GM21576 (cell line): ENCODE measurements around the gene CDCA8.

Experiments
- ATAC-seq: cut with Tn5 transposase; IDR thresholded peaks from one replicate; pipeline ENCODE4 v1.9.1; 2021; ENCODE audit warnings: mild to moderate bottlenecking, moderate library complexity; ENCODE audit not compliant: unreplicated experiment

Gene CDCA8

DNA sequence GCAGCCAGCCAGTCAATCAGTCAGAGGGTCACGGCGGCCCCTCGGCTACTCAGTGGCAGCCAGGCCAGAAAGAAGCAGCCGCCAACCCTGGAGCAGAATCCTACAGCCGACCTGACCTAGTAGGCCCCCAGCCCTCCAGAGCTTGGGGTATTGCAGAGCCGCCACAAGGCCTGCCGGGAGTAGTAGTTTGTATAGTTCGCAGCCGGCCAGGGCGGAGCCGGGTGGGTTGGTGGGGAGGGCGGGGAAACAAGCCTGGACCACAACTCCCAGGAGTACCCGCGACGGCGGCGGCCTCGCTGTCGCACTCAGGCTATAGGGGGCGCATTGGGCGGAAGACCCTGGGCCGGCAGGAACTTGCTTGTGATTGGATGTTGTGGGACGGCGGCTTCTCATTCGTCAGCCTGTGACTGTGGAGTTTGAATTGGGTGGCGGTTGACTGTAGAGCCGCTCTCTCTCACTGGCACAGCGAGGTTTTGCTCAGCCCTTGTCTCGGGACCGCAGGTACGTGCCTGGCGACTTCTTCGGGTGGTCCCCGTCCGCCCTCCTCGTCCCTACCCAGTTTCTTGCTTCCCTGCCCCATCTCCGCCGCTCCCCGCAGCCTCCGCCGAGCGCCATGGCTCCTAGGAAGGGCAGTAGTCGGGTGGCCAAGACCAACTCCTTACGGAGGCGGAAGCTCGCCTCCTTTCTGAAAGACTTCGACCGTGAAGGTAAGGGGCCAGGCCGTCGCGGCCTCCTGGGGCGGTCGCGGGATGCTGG lies at the start of gene CDCA8:
Gene CDCA8, plus strand, starts transcription at position 439 of the 756 bp plus-strand sequence. Its CDS starts 175 bp downstream, at position 614.
- ATAC-seq: peak; percentile 74

DNA sequence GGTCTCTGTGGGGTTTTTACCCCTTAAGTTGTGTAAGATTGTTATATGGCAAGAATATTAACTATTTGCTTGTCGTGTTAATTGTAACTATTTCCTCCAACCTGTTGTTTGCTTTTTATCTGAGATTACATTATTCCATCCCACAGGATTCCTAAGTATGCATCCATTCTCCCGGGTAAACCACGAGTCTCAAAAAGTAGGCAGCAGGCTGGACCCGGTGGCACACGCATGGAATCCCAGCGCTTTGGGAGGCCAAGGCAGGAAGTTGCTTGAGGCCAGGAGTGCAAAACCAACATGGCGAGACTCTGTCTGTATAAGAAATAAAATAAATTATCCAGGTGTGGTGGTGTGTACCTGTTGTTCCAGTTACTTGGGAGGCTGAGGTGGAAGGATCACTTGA lies 45.0 kb upstream of the CDCA8 start:
- ATAC-seq: no peak

DNA sequence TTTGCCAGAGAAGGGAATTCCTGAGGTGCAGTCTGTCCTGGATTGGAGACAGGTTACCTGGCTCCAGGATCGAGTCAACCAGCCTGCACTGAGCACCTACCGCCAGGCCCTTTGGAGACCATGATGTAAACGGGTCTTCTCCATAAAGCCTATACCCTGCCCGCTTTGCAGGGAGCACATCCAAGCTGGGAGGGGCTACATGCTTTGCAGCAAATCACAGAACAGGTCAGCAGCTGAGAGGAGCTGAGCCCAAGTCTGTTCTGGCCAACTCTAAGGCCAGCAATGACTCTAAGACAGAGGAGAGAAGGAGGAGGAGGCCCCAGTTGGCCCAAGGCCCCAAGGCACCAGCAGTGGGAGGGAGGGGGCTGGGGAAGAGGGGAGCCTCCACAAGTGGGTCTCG lies 42.1 kb upstream of the CDCA8 start:
- no peak for ATAC-seq

DNA sequence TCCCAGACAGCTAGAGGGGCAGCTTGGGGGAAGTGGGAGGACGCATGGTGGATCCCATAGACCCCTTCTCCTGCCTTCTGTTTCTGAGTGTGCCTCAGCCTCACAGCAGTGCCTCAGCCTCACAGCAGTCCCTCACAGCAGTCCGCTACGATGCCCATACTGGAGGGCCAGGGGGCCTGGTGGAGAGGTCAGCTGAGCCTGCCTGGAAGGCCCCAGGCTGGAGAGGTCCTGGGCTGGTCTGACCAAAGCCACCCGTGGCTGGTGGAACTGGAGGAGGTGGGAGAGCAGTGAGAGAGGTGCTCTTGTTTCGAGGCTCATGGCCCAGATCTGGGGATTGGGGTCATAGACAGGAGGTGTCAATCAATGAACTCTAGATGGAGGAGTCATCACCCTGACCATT lies 41.6 kb upstream of the CDCA8 start:
- no peak for ATAC-seq

DNA sequence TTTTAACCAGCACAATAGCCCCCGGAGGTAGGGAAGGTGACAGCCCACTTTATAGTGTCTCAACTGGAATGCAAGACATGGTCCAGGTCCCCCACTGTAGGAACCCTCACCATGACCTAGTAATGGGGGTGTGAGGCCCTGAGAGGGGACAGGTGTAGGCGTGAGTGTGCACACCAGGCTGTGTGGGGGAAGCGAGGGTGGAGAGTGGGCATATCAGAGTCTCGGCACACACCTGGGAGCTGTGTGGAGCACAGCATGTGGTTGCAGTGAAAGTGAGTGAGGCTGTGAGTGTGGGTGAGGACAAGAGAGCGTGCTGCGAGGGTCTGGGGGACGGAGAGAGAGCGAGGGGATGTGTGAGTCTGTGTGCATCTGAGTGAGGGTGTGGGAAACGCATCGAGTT lies 40.5 kb upstream of the CDCA8 start:
- ATAC-seq: no peak

DNA sequence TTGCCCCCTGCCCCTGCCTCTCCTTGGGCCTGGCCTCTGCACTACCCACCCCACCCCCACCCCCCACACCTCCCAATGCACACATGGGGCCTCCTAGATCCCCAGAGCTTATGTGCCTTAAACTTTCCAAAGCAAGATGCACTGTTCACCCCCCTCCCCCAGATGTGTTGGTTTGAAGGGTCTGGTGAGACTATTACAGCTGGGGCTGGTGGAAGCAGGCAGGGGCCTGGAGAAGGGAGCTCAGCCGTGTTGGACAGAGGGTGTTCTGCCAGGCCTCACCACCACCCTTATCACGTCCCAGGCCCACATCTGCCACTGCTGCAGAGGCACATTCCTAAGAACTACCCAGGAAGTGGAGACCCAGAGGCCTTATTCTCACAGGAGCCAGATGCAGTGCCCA lies 39.3 kb upstream of the CDCA8 start:
- no peak for ATAC-seq

DNA sequence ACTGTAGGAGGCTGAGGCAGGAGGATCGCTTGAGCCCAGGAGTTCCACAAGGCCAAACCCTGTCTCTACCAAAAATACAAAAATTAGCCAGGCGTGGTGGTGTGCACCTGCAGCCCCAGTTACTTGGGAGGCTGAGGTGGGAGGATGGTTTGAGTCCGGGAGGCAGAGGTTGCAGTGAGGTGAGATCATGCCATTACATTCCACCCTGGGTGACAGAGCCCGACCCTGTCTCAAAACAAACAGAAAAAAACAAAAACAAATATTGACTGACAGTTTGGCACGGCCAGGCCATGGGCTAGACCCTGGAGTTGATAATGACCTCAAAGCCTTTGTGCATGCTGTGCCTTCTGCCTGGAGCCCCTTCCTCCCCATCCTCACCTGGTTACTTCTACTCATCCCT lies 38.4 kb upstream of the CDCA8 start:
- no peak for ATAC-seq

DNA sequence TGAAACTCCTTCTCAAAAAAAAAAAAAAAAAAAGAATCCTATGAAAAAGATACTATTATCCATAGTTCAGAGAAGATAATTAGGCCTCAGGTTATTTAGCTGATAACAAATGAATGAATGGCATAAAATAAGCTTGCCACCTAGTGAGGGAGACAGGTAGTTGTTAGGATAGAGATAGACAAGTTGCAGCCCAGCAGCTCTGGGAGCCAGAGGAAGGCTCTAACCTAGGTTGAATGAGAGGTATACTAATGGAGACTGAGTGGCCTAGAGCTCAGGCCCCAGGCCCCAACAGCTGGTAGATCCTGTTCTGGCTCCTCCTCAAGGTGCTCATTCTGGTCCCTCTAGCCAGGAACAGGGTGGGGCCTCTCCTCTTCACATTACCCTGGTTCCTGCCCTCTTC lies 37.0 kb upstream of the CDCA8 start:
- ATAC-seq: no peak

DNA sequence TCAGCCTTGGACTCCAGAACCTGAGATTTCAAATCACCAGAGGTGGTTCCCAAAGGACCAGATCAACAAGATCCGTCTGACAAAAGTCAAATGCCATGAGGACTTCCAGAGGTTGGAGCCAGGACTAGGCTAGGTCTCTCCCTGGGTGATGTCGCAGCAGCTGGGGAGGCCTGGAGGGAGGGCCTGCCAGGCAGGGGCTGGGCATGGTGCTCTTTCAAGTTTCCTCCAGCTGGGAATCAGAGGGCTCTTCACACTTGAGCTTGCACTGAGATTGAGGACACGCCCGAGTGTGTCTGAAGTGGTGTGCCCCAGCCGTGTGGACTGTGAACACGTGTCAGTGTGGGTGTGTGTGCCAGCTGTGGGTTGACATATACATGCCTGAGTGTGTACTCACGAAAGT lies 36.3 kb upstream of the CDCA8 start:
- ATAC-seq: no peak

DNA sequence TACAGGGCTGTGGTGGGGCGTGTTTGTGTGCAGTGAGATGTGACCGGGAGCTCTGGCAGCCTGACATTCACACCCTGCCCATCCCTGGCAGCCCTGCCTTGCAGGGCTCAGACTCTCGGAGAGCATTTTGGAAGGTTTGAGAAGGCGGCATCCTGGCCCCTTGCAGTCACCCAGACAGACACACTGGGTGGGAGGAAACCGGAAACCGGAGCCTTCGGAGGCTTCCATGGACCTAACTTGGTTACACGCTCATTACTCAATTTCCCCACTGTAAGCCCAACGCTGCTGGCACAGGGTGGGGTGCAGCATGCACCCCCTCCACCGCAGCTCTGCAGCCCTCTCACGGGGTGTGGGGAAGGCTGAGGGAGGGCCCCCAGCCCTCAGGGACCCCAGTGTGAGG lies 35.4 kb upstream of the CDCA8 start:
- ATAC-seq: no peak

DNA sequence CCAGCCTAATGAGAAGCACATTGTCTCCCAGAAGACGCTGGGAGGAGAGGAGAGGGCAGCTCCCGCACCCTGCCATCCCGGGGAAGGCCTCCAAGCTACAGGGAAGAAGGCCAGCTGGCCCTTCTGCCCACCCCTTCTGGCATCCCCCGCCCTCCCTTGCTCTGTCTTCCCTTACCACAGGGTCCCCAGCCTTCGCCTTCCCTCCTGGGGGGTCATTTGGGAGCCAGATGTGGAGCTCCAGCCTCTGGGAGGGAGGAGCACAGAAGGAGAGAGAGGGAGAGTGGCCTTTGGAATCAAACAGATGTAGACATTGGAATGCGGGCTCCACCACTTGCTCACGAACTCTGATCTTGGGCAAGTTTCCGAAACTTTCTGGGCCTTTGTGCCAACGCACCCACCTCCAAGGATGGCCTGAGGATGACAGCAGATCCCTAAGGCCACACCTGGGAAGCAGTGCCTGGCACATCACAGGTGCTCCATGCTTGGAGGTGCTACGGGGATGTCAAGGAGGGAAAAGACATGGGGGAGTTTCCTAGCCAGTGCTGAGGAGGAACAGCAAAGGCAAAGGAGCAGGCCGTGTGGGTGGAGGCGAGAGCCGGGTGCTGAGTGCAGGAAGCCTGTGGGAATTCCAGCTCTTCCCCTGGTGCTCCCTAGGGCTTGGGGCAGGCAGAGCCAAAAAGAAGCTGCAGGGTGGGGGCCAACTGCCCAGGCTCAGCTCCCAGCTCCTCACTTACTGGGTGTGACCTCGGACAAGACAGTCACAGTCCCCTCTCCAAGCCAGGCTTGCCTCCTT lies 34.5 kb upstream of the CDCA8 start:
- ATAC-seq: no peak

DNA sequence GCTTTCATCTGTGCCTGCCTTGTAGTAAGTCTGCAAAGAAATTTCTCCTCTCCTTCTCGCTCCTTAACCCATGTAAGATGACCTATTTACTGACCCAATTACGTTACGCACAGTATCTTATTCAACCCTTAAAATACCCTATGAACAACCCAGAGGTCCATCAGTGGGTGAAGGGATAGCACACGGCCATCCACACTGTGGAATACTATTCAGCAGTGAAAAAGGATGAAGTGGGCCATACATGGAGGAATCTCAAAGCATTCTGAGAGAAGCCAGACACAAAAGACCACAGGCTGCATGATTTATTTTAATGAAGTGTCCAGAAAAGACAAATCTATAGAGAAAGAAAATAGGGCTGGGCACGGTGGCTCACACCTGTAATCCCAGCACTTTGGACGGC lies 33.8 kb upstream of the CDCA8 start:
- ATAC-seq: no peak

DNA sequence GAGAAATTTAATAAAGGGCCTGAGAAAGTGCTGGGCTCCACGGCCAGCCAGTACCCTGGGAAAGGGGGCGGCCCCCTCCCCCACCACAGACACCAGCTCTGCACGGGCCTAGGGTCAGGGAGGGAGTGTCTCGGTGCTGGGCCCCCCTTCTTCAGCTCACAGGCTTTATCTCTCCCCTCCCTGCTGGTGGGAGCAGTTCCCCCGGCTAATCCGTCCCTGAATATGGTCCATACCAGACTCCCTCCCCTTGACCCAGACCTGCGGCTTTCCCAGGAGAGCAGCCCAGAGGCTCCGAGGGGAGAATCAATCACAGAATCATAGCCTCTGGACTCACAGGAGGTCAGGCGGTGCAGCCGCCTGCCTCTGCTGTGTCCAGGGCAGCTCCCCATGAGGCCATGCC lies 31.7 kb upstream of the CDCA8 start:
- no peak for ATAC-seq

DNA sequence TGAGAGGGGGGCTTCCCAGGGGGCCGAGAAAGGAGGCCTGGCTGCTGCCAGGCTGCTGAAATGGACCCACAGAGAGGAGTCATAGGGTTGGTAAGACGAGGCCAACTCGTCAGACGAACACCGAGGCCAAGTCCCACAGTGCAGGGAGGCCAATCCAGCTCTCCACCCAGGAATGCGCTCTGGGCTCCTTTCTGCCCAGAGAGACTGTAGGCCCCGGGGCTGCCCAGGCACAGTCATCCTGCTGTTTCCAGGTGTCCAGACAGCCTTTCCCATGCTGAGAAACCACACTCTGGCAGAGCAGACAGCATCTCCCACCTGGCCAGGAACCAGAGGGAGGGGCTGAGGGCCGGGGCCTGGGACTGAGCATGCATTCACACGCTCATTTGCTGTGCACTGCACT lies 30.9 kb upstream of the CDCA8 start:
- ATAC-seq: no peak

DNA sequence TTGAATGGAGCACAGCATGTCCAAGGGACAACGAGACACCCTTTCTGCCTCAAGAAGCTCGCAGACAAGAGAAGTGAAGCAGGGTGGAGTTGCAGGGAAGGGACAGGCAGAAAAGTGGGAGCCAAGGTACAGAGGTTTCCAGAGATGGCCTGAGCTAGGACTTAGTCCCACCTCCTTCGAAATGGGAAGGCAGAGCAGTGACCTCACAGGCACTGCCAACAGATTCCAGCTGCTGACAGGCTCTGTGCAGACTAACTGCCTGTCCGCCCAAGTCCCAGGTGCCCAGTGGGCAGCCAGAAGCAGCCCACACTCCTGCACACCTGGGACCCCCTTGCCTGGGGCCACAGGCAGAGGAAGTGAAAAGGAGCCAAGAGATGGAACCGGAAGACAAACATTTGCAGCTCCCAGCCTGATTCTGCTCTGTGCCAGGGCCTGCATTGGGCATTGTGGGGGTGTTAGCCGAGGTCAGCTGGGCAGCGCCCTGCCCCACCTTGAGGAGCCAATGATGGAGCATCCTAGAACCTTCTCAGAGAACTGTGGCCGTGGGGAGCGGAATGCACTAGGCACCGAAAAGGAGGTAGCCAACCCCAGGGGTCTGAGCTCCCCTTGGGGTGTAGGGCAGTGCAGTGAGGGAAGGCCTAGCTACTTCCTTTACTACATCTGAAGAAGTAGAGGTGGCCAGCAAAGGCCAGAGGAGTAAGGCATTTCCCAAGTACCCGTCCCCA lies 30.1 kb upstream of the CDCA8 start:
- ATAC-seq: no peak

DNA sequence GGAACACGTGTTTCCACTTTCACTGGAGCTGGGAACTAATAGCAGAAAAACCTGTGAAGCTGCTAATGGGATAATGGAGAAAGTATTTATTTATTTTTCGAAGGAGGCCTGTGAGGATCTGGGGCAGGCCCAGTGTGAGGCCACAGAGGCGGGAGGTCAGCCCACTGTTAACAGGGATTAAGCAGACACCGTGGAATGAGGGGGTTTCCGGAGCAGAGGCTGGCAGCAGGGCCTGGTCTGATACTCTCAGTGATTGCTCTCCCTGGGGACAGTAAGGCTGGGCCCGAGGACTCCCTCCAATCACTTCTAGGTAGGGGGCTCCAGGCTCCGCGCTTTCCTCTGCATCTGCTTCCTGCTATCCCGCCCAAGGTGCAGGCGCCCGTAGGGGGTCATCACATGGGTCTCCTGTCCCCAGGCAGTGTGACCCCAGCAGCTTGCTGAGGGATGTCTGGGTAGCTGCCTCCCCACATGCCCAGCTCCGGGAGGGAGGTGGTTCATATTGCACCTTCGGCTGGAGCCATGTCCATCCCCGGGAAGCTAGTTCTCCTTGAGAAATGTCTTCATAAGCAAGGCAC lies 28.8 kb upstream of the CDCA8 start:
- ATAC-seq: no peak

DNA sequence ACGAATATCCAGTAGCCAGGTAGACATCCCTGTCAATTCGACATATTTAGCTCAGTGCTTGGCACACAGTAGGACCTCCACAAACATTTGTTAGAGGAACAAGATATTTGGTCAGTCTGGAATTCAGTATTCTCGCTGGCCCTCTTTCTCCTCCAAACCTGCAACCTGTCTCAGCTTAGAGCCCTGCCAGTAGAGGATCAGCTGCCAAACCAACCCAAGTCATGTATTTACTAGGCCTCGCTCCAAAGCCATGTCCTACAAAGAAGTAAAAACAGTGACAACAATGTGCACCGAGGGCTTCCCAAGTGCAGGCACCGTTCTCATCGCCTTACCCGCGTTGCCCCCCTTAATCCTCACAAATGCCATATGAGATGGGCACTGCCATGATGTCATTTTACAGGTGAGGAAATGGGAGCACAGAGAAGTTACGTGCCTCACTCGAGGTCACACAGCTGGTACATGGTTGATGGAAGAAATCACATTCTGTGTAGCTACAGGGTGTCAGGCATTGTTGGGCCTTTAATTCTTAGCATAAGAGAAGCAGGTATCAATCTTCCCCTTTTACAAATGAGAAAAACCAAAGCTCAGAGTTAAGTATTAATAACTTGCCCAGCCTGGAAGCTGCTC lies 26.0 kb upstream of the CDCA8 start:
- ATAC-seq: no peak

DNA sequence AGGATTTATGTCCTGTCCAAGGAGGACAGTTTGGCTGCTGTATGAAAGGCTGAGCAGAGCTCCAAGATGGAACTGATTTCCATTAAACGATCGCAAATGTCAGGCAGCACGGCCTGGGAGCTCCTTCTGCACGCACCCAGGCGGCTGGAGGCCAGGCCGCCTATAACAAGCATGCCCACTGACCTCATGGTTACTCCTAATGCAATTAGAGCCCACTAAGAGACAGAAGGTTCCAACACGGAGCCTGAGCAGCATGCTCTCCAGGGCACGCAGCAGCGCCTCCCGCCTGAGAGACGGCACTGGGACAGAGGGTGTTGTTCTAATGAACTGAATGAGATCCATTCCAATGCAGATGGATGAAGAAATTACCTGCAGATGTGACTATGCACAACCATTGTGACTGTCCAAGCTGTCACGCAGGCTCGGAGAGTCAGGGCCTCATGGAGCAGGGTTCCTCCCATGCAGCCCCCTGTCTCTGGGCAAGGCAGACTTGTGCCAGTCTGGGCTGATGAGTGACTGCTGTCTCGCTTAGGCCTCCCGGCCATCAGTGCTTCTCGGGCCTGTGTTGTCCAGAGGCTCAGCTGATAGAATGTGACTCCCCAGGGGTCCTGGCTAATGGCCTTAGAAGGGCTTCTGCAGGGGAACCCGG lies 25.2 kb upstream of the CDCA8 start:
- no peak for ATAC-seq

DNA sequence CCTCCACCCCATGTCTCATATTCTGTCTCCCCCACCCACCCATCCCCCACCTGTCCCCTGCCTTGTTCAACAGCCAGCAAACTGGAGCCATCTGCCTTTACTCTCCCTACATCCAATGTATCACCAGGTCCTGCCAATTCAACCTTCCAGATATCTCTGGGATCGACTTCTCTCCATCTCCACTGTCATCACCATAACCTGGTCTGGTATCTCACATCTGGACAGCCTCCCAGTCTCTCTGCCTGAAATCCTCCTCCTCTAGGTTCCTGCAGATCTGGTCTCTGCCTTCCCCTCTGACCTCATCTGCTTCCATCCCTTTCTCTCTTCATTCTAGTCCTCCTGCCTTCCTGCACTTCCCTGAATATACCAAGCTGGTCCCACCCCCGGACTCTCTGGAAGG lies 22.2 kb upstream of the CDCA8 start:
- no peak for ATAC-seq

DNA sequence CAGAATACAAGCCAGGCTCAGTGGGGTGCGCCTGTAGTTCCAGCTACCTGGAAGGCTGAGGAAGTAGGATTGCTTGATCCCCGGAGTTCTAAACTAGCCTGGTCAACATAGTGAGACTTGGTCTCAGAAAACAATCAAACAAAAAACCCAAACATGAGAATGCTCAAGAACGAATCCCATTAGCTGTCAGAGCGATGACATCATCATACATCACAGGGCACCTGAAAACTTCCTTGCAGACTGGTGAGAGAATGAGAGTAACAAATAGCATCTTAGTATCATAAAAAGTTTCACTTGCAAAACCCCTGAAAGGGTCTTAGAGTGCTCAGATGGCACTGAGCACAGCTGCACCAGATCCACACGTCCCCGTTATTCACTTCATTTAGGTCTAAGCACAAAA lies 21.1 kb upstream of the CDCA8 start:
- ATAC-seq: no peak
